Hematopoietic multipotent progenitor cell treated with erythropoietin and hydrocortisone succinate and interleukin-3 and kit ligand, for 4 days (in vitro differentiated cells): Measurements from ENCODE around the gene PHYHD1.
A peak's percentile ranks its signal among the peaks of the same experiment; 100 is the strongest.

ENCODE experiments used
- DNase-seq: peaks from one replicate; pipeline ENCODE4 v3.0.0-alpha.2; 2015

Gene PHYHD1

GRCh38 chr9:128901822-128902221 is 19.0 kb upstream of the PHYHD1 start:
- DNase-seq: no peak

- DNase-seq: peak; percentile 92
These were observed 18.3 kb upstream of the PHYHD1 start for GRCh38 chr9:128902351-128903078.

- no peak for DNase-seq
These were observed 17.7 kb upstream of the PHYHD1 start for GRCh38 chr9:128903079-128903461.

- DNase-seq: no peak
These were observed 16.7 kb upstream of the PHYHD1 start for GRCh38 chr9:128903871-128904620.

- no peak for DNase-seq
These were observed 14.8 kb upstream of the PHYHD1 start for GRCh38 chr9:128905964-128906363.

GRCh38 chr9:128906741-128907140 is 14.0 kb upstream of the PHYHD1 start:
- DNase-seq: peak; percentile 63

- no peak for DNase-seq
These were observed 12.4 kb upstream of the PHYHD1 start for GRCh38 chr9:128908372-128908771.

- no peak for DNase-seq
These were observed 10.9 kb upstream of the PHYHD1 start for GRCh38 chr9:128909859-128910258.

- DNase-seq: no peak
These were observed 9.9 kb upstream of the PHYHD1 start for GRCh38 chr9:128910906-128911305.

- DNase-seq: no peak
These were observed 9.2 kb upstream of the PHYHD1 start for GRCh38 chr9:128911529-128912035.

- DNase-seq: no peak
These were observed 8.4 kb upstream of the PHYHD1 start for GRCh38 chr9:128912270-128912853.

GRCh38 chr9:128913048-128913900 is 7.5 kb upstream of the PHYHD1 start:
- DNase-seq: no peak

GRCh38 chr9:128913995-128914772 is 6.6 kb upstream of the PHYHD1 start:
- peak; percentile 48 for DNase-seq

- DNase-seq: no peak
These were observed 4.6 kb upstream of the PHYHD1 start for GRCh38 chr9:128916204-128916603.

- DNase-seq: no peak
These were observed 4.0 kb upstream of the PHYHD1 start for GRCh38 chr9:128916745-128917144.

- no peak for DNase-seq
These were observed 3.5 kb upstream of the PHYHD1 start for GRCh38 chr9:128917151-128917849.

- DNase-seq: no peak
These were observed 1.9 kb upstream of the PHYHD1 start for GRCh38 chr9:128918921-128919320.

- DNase-seq: no peak
These were observed 1.2 kb upstream of the PHYHD1 start for GRCh38 chr9:128919402-128920089.

- peak; percentile 73 for DNase-seq
These were observed 1.3 kb downstream of the PHYHD1 start for GRCh38 chr9:128921881-128922763.

GRCh38 chr9:128923493-128923883 is 2.7 kb downstream of the PHYHD1 start:
- no peak for DNase-seq
